ENCODE results near the gene CELF1.
A peak's percentile ranks its signal among the peaks of the same experiment; 100 is the strongest.

The CELF1 gene

GRCh38 chr11:47478651-47479329 is 74.1 kb downstream of the CELF1 start:
- DNase-seq = no peak

- DNase-seq = no peak
These were observed 75.2 kb downstream of the CELF1 start for GRCh38 chr11:47477753-47478152.

- DNase-seq = no peak
These were observed 75.6 kb downstream of the CELF1 start for GRCh38 chr11:47477323-47477722.

GRCh38 chr11:47470671-47471070 is 82.3 kb downstream of the CELF1 start:
- DNase-seq = no peak

GRCh38 chr11:47469361-47470179 is 83.4 kb downstream of the CELF1 start:
- DNase-seq = no peak

- DNase-seq = no peak
These were observed 84.2 kb downstream of the CELF1 start for GRCh38 chr11:47468598-47469214.

- no peak for DNase-seq
These were observed 85.6 kb downstream of the CELF1 start for GRCh38 chr11:47467357-47467756.

GRCh38 chr11:47466701-47467250 is 86.2 kb downstream of the CELF1 start:
- DNase-seq = peak; percentile 61

- no peak for DNase-seq
These were observed 86.7 kb downstream of the CELF1 start for GRCh38 chr11:47466201-47466600.

- no peak for DNase-seq
These were observed 88.4 kb downstream of the CELF1 start for GRCh38 chr11:47464483-47464882.

GRCh38 chr11:47461876-47462275 is 91.1 kb downstream of the CELF1 start:
- no peak for DNase-seq

- no peak for DNase-seq
These were observed 92.2 kb downstream of the CELF1 start for GRCh38 chr11:47460571-47461235.

- DNase-seq = peak; percentile 74
These were observed 98.7 kb downstream of the CELF1 start for GRCh38 chr11:47454258-47454671.

- DNase-seq = no peak
These were observed 99.6 kb downstream of the CELF1 start for GRCh38 chr11:47453365-47453764.

- no peak for DNase-seq
These were observed 100.9 kb downstream of the CELF1 start for GRCh38 chr11:47451990-47452389.

- DNase-seq = no peak
These were observed 101.5 kb downstream of the CELF1 start for GRCh38 chr11:47451436-47451835.

- no peak for DNase-seq
These were observed 103.4 kb downstream of the CELF1 start for GRCh38 chr11:47449541-47449940.

GRCh38 chr11:47448566-47449427 is 104.1 kb downstream of the CELF1 start, which contains the start of gene RAPSN:
Gene RAPSN, minus strand, starts transcription at chr11:47449136. Its CDS starts 172 bp downstream, at chr11:47448964.
- peak; percentile 67 for DNase-seq

- no peak for DNase-seq
These were observed 105.0 kb downstream of the CELF1 start for GRCh38 chr11:47447906-47448305.

GRCh38 chr11:47446833-47447232 is 106.1 kb downstream of the CELF1 start:
- no peak for DNase-seq

- no peak for DNase-seq
These were observed 107.1 kb downstream of the CELF1 start for GRCh38 chr11:47445840-47446239.

GRCh38 chr11:47443817-47444216 is 109.1 kb downstream of the CELF1 start:
- DNase-seq = no peak

Measured in right forelimb (tissue), 1 donor.